HuH-7 (cell line): ENCODE measurements around the gene CD34.
"Not testable (repeated sequence)": the region's sequence is repeated elsewhere in the genome, so short reads cannot be mapped to it uniquely, and the experiment has no call there.

Experiments used
- DNase-seq: peaks from one replicate; pipeline ENCODE4 v3.0.0; 2011; ENCODE audit warnings: low spot score

CD34 gene, protein sequence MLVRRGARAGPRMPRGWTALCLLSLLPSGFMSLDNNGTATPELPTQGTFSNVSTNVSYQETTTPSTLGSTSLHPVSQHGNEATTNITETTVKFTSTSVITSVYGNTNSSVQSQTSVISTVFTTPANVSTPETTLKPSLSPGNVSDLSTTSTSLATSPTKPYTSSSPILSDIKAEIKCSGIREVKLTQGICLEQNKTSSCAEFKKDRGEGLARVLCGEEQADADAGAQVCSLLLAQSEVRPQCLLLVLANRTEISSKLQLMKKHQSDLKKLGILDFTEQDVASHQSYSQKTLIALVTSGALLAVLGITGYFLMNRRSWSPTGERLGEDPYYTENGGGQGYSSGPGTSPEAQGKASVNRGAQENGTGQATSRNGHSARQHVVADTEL

DNA sequence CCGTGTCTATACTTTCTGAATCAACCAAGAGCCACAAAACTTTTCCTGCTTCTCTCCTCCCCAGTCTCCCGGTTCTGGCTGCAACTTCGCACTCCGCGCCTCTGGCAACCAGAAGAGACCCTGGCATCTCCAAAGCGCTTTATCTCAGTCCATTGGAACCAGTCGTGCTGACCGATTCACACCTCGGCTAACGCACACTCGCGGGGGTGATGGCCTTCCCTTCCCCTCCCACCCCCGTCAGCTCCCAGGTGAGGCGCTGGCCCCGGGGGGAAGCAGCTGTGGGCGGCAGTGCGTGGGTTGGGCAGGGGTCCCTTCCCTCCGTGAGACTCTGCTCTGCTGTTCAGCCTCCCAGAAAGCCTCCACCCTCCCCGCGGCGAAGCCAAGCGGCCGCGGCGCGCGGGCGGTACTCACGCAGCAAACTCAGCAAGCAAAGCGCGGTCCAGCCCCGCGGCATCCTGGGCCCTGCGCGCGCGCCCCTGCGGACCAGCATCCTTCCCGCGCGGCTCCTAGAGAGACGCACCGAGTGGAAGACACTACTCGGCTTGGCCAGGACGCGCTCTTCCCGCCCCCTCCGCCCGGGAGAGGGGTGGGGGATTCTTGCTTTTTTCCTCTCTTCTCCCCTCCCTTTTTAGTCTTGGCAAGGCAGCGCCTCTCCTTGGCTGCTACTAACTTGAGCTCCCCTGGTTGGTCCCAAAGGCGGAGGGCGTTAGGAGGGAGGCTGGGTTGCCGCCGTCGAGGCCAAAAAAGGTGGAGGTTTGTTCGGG lies at the start of gene CD34:
CD34 (minus strand) TSS at position 535 of the 764 bp plus-strand sequence; CDS start at position 490, 45 bp downstream.
- DNase-seq: no peak

DNA sequence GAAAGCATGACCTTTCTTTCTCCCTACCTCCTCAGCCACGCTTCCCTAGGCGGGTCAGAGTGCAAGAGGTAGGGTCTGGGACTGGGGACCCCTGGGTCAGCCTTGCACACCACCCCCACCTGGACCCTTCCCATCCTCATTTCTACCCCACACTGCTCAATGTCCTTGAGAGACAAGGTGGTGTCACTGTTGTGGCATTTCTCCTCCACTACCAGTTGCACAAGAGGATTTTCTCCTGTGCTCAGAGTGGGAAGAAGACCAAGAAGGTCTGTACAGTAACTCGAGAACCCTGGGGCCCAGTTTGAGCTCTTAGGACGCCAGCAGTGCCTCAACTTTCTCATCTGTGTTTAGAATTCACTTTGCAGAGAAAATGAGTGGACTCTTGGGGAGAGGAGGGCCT lies 49.4 kb upstream of the CD34 start:
- no peak for DNase-seq

DNA sequence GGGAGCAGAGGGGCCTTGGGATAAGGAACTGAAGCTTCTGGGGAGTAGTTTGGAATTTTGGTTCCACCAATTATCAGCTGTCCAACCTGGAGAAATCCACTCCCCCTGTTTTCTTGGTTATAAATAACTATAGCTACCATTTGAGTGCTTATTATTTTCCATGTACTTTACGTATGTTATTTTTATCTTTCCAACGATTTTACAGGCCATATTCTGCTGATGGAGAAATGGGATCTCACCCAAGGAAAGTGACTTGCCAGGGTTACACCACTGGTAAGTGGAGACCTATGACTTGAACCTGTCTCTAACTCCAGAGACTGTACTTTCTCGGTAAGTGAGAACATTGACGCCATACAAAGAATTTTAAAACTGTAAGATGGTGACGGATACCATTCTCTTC lies 49.0 kb upstream of the CD34 start:
- no peak for DNase-seq

DNA sequence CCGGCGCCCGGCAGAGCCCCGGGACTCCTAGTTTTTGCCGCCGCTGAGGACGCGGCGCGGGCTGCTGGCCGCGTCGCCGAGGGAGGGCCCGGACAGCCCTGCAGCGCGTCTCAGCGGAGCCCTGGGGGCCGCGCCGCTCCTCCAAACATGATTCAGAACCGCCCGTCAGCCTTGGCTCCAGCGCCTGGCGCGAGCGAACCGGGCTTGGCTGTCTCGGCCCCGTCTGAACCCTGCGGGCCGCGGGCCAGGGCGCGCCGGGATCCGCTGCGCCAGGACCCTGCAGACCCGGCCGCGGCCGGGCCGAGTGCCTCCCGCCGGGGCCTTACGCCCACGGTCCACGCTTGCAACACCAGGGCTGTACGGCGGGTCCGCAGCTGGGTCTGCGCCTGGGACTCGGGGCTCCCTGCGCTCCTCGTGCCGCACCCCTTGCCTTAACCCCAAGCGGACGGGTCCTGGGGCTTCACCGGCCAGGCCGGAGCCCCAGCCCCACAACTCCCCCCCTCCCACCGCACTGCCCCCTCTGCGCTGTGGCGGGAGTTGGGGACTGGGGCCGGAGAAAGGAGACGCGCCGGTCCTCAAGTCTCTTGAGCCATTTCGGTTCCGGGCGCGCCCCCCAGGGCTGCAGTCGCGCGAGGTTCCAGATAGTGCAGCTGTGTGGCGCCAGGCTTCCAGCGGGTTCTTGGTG lies 48.4 kb upstream of the CD34 start:
- no peak for DNase-seq

DNA sequence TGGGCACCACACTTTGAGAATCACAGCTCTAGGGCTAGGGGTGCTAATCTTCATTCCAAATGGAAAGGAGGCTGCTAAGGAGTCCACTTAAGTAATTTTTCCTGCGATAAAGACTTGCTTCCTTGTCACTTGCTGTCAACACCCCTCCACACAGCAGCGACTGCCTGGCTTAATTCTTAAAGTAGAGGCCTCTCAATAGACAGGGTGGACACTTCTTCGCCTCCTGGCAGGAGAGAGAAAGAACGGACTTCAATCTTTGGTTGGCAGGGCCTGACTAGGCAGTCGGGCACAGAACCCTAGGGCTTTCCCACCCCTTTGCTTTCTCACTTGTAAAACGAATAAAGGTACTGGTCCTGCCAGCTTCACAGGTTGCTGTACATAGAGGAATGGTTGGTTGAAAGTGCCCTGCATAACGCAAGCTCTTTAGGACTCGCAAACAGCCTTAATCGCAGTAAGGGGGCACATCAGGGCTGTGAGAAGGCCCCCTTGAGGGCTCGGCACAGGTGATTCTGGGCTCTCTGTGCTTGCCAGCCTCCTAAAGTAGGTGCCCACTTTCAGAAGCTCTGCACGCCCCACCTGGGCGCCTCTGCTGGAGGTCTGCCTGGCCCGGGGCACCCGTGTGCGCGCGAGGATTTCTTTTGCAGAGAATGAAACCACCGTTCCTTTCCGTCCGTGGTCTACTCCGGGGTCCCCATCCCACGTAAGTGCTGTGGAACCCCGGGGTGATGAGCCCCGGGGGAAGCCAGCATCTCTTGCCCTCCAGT lies 47.6 kb upstream of the CD34 start:
- no peak for DNase-seq

DNA sequence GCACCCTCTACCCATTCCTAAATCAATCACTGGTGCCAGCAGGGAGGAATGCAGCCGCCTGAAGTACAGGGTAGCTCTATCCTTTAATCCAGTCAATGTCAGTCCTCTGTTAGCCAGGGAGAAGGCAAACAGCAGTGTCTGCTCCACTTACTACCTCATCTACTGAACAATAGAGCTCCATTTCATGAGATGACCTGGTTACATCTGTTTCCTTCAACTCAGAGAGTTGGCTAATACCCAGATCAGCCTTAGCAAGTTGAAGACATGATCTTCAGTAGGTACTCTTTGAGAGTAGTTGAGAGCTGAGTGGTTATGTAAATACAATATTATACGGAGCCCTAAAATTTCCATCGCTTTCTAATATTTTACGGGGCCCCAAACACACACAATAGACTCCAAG lies 46.1 kb upstream of the CD34 start:
- no peak for DNase-seq

DNA sequence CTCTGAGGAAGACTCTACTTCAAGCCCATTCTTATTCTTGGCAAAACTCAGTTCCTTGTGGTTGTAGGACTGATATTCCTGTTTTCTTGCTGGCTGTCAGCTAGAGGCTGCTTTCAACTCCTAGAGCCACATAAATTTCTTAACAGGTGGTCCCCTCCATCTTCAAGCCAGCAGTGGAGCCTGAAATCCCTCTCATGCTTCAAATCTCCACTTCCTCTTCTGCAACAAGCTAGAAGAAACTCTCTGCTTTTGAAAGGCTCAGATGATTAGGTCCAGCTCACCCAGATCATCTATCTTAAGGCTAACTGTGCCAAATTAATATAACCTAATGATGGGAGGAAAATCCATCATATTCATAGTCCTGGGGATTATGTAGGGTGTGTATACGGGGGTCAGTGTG lies 43.2 kb upstream of the CD34 start:
- DNase-seq: no peak

DNA sequence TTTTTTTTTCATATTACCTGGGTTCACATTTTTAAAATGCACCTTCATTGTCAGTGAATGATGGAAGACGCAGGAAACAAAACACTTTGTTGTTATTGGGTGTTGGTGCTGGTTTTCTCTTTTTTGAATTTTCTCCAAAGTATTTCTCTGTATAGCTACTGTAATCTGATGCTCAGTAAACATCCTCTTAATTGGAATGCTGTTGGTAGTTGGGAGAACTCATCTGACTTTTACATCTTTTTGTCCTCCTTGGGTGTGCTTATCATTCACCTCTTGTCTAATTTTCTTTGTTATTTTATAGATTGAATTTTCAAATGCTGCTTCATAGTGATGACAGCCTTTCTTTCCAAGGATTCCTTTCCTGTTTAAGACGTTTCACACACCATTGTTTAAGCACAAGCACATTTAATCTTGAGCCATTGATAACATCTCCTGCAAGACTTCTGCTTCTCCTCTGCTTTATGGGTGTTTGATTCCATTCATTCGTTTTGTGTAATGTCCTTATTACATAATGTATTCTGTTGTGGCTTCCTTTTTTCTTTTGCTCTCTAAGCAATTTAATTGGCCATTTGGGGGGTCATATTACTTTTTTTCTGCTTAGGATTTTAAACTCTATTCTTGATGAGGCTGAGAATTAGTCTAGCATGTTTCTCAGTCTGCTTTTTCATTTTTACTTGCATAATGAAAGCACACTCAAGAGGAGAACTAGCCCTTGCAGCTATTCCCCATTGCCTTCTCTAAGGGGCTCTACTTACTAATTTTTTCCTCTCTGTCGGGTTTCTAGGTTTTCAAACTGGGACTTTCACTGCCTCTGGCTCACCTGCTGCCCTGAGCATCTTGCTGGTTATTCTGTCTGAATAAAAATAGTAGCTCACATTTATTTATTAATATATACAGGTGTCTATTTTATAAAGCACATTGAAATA lies 42.0 kb upstream of the CD34 start:
- no peak for DNase-seq

DNA sequence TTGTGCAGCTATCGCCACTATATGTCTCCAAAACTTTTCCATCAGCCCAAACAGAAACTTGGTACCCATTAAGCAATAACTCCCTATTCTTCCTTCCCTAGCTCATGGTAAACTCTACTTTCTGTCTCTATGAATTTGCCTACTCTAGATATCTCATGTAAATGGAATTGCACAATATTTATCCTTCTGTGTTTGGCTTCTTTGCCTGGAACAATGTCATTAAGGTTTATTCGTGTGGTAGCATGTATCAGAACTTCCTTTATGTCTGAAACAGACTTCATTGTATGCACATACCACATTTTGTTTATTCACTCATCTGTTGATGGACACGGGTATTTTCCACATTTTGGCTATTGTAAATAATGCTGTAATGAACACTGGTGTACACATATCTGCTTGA lies 40.7 kb upstream of the CD34 start:
- DNase-seq: no peak

DNA sequence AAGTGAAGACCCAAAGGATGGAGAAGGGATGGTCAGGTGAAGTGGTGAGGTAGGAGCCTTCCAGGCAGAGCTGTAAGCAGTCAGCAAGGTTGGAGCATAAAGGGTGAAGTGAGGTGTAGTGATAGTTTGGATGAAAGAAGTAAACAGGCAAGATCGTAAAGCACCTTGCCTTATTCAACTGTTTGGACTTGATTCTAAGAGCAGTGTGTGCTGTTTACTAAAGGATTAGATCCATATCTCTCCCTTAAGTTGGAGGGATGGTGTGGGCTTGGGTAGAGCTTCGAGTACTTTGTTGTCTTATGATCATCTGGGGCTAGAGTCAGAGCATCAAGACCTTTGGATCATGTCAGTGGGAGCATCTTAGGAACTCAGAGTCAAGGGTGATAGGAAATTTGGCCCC lies 39.8 kb upstream of the CD34 start:
- DNase-seq: no peak

DNA sequence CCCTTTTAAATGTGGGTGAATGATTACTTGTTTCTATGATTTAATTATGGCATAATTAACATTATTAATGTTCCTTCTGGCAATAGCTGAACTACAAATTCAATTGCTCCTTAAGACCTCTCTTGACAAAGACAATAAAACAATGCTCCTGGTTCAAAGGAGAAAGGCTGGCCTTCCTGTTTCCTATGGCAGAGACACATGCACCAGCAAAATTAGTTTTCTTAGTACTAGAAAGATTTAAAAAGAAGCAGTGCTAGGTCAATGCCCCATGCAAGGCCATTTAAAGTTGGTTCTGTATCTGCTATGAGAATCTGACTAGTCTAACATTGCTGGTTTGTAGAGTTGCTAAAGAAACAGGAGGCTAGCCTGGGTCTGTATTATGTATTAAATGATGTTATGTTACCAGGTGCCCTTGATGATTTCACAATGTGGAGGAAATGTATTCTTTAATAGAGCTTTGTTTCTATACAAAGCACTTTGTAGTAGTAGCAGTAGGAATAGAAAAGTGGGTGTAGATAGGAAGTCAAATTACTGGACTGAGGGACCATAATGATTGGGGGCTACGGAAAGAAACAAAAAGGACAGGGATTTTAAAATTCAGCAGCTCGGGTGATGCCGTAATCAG lies 38.8 kb upstream of the CD34 start:
- no peak for DNase-seq

DNA sequence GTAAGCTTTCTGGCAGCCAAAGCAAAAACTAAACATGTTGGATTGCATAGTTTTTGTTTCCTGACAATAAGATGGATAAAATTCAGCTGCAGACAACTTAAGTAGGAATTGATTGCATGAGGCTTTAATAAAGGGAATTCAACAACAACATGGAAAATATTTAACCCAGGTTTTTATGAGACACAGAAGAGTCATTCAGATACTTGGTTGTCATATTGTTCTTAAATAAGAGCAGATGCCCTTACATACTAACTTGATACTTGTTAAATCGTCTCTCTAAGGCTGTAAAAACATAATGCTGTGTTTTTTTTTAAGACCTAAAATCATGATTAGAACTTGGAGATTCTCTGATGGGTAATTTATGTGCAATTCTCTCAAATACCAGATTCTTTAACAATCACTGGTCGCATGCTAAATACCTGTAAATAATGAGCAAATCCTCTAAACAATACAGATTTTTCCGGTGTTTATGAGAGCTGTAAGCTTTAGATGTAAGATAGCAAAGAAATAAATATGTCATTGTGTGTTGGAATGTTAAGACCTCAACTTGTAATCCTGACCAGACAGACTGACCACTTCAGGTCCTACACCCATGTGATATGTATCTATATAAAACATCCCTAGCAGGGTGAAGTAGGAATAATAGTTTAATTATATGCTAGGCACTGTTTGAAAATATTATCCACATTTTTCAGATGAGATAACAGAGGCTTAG lies 37.8 kb upstream of the CD34 start:
- no peak for DNase-seq

DNA sequence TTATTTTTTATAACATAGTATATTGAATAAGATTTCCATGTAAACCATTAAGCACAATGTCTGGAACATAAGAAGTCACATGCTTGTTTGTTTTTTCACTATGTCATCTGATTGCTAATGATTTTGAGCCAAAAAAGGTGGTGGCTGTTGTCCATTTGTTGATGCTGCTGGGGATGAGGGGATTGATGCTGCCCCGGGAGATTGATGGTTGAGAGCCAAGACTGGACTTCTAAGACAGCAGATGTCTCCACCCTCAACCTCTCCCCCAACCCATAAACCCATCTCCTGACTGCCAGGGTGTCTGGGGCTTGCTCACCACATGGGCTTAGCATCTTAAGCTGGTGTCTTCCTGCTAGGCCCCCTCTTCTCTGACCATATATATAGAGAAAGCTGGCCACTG lies 35.8 kb upstream of the CD34 start:
- DNase-seq: no peak

DNA sequence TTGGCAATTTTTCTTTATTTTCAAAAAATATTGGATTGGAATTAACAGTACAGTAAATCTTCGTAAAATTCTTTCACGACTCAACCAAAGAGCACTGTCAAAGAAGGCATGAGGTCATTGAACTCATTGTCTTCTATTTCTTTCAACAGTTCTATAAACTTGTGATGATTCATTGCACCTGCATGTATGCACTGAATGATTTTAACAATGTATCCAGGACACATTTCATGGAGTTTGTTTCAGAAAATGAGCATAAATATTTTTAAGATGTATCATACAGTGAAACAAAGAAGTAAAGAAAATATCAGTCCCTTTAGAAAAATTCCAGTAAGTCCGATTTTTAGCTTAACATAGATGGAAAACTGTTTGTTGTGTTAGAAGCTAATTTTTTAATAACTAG lies 33.6 kb upstream of the CD34 start:
- no peak for DNase-seq

DNA sequence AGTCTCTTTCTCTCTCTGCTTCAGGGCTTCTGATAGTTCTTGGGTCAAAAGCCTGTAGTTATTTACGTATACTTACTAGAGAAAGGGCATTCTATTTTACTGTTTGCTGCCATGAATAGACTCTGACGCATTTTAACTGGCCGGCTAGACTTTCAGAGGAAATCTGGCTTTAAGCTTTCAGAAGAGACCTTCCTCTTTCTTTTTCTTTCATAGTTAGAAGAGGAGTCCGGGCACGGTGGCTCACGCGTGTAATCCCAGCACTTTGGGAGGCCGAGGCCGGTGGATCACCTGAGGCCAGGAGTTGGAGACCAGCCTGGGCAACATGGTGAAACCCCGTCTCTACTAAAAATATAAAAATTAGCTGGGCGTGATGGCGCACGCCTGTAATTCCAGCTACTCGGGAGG lies 31.4 kb upstream of the CD34 start:
- DNase-seq: not testable (repeated sequence)

DNA sequence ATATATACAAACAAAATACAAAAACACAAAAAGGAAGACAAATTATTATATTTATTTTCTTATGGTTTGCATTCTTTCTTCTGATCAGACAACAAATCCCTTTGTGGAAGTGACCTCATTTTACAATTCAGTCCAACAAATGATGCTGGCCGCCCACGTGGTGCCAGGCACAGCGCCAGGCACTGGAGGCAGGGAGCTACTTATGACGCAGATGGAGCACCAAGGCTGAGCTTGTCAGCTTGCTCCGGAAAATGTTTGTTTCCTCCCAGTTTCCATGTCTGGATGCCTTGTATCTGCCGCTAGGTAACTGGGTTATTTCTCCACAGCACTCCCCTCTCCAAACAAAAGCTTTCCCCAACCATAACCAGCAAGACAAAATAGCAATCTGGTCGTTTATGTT lies 30.7 kb upstream of the CD34 start:
- DNase-seq: no peak

DNA sequence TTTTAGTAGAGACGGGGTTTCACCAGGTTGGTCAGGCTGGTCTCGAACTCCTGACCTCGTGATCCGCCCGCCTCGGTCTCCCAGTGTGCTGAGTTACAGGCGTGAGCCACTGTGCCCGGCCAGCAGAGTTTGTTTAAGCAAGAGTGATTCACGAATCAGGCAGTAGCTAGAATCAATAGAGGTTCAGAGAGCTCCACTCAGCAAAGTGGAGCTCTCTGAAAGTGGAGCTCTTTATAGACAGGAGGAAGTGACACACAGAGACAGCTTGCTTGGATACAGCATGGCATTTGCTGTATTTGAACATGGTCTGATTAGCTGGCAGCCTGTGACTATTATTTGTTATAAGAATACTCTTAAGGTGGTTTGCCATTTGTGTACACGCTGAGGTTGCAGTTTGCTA lies 27.1 kb upstream of the CD34 start:
- no peak for DNase-seq

DNA sequence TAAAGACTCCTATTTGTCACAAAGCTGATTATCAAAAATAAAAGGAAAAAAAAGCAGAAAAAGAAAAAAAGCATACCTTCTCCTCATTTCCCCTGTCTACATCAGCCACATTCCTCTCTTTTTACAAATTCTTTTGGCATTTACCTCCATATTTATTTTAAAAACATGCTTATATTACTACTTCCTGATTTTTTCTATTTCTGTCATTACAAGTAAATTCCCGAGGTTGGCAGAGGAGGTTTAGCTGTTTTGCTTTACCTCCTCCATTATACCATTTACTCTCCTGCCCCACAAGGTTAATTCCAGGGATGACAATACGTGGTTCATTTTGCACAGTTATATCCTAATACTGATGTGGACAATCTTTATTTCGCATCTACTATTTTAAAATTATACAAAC lies 26.3 kb upstream of the CD34 start:
- no peak for DNase-seq

DNA sequence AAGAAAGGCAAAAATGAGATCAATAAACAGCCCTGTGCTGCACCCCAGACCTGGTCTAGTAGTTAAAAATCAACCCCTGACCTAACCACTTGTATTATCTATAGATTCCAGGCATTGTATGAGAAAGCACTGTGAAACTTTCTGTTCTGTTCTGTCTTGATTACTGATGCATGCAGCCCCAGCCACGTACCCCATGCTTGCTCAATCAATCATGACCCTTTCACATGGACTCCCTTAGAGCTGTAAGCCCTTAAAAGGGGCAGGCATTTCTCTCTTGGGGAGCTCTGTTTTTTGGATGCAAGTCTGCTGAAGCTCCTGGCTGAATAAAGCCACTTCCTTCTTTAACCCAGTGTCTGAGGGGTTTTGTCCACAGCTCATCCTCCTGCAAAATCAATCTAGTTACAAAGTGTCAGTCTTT lies 24.2 kb upstream of the CD34 start:
- no peak for DNase-seq

DNA sequence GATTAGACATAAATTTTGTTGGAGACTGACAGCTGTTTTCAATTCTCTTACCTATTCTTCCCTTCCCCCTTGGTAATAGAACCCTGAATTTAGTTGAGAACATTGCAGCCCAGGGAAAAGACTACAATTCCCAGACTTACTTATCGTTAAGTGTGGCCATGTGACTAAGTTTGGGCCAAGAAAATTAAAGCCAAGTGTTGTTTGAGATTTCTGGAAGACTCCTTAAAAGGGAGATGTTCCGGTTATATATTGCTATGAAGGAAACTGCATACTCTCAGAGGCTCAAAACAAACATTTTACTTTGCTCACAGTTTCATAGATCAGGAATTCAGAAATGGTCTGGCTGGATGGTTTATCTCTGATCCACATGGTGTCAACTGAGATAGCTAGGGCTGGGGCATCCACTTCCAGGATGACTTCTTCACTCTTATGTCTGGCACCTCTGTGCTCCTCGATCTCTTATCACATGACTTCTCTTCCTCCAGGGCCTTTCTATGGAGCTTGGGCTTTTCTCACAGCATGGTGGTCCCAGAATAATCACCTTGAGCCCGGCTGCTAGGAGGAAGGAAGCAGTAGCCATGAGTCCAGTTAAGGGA lies 22.4 kb upstream of the CD34 start:
- no peak for DNase-seq
